HepG2 (cell line): Measurements from ENCODE around the gene RSF1. TPM values are rescaled to one million over a fixed set of nuclear protein-coding genes. Genes with fewer than 3 reads are reported as not detected.
A peak's percentile ranks its signal among the peaks of the same experiment; 100 is the strongest.

Experiments
- ATAC-seq: fragments of 200-7000 bp; cut with Tn5 transposase; 3 replicates; pipeline ENCODE4 v1.9.1; 2020; ENCODE audit warnings: mild to moderate bottlenecking, moderate library complexity
- BruUV-seq: library from RNA; stranded (reverse); fragments of 400-500 nt; replicated peaks from 2 replicates; lab custom pipeline; 2021; lab: Mats Ljungman, UMichigan
- CTCF ChIA-PET: fragments of 300-600 bp; formaldehyde crosslinking; extraction: SDS; loops from one replicate; lab custom pipeline; 2021; ENCODE audit warnings: low total read pairs, inconsistent platforms, low intra/inter-chr PET ratio; lab: Yijun Ruan, JAX
- POLR2A ChIA-PET: fragments of 350-600 bp; sonication (Branson Sonifier 250); formaldehyde crosslinking; loops from one replicate; lab custom pipeline; 2020; ENCODE audit warnings: antibody characterized with exemption, inconsistent platforms; lab: Yijun Ruan, JAX
- DNase-seq: peaks from one replicate; pipeline ENCODE4 v3.0.0-alpha.2; 2015; ENCODE audit warnings: low spot score
- FAIRE-seq: peaks from 3 replicates; lab custom pipeline; 2011; peaks lifted over from hg19 to GRCh38; lab: Jason Lieb, UNC
- H2AFZ ChIP-seq: one replicate; pipeline ENCODE4 v1.6.1; 2011; ENCODE audit warnings: low read length, inconsistent platforms
- H3K27ac ChIP-seq: fragments of 300-600 bp; 3 replicates; pipeline ENCODE4 v1.8.0; 2011; ENCODE audit warnings: mixed run types, mild to moderate bottlenecking, mixed read lengths, low read length, inconsistent platforms; ENCODE audit not compliant: insufficient read depth; ENCODE audit errors: extremely low read length
- H3K27me3 ChIP-seq, 2 experiments: fragments of 200-600 bp in 1 of 2; 2 replicates in 1 of 2; 3 replicates in 1 of 2; pipeline versions ENCODE4 v1.6.0 to v1.8.0; 2011; ENCODE audit warnings: low read length in 2 of 2, mild to moderate bottlenecking in 2 of 2, moderate library complexity in 2 of 2, inconsistent platforms in 1 of 2; ENCODE audit not compliant: insufficient read depth in 2 of 2, control insufficient read depth in 1 of 2
- H3K36me3 ChIP-seq, 2 experiments: fragments of 200-600 bp in 1 of 2; replicated peaks in 1 of 2; 2 replicates in 1 of 2; 3 replicates in 1 of 2; pipeline versions ENCODE4 v1.5.1 to v1.8.0; 2011; ENCODE audit warnings: low read length in 2 of 2, inconsistent platforms in 1 of 2; ENCODE audit not compliant: insufficient read depth in 2 of 2, control insufficient read depth in 1 of 2
- H3K4me1 ChIP-seq: 2 replicates; pipeline ENCODE4 v1.5.1; 2012; ENCODE audit warnings: low read length, inconsistent platforms; ENCODE audit not compliant: insufficient read depth
- H3K4me2 ChIP-seq: 2 replicates; pipeline ENCODE4 v1.6.0; 2011; ENCODE audit warnings: low read depth, low read length, inconsistent platforms
- H3K4me3 ChIP-seq, 3 experiments: fragments of 200-600 bp in 1 of 3; sonication (generic), shearing (Covaris generic) in 1 of 3; replicated peaks in 1 of 3; 2 replicates each; pipeline ENCODE4 v1.5.1; 2011 to 2016; ENCODE audit warnings: low read length in 3 of 3, inconsistent platforms in 2 of 3, low read depth in 2 of 3, mild to moderate bottlenecking in 2 of 3, control low read depth in 1 of 3, mixed read lengths in 1 of 3; ENCODE audit not compliant: insufficient read depth in 1 of 3
- H3K79me2 ChIP-seq: one replicate; pipeline ENCODE4 v1.6.1; 2011; ENCODE audit warnings: low read length, inconsistent platforms; ENCODE audit not compliant: insufficient read depth
- H3K9ac ChIP-seq: 2 replicates; pipeline ENCODE4 v1.6.0; 2011; ENCODE audit warnings: mild to moderate bottlenecking, low read depth, low read length, inconsistent platforms; ENCODE audit not compliant: insufficient read depth
- H3K9me3 ChIP-seq: 2 replicates; pipeline ENCODE4 v1.5.1; 2012; ENCODE audit warnings: mild to moderate bottlenecking, low read length
- H4K20me1 ChIP-seq: 2 replicates; pipeline ENCODE4 v1.6.0; 2011; ENCODE audit warnings: inconsistent platforms, mild to moderate bottlenecking, low read length, moderate library complexity; ENCODE audit not compliant: insufficient read depth
- ATF7 ChIP-seq, 2 experiments: fragments of 450-650 bp in 1 of 2; sonication (generic) in 1 of 2; formaldehyde crosslinking in 1 of 2; IDR thresholded peaks; 2 replicates each; pipeline versions ENCODE4 v1.4.0 to v1.6.1; 2016 to 2020; ENCODE audit warnings: antibody characterized with exemption in 1 of 2, mild to moderate bottlenecking in 1 of 2, missing genetic modification reagents in 1 of 2
- KLF11 ChIP-seq: IDR thresholded peaks from 2 replicates; pipeline ENCODE4 v1.6.1; 2016; ENCODE audit warnings: missing compliant biosample characterization
- KLF9 ChIP-seq: IDR thresholded peaks from 2 replicates; pipeline ENCODE4 v1.6.1; 2016; ENCODE audit warnings: low read depth
- PRPF4 ChIP-seq: fragments of 200-400 bp; formaldehyde crosslinking; IDR thresholded peaks from 2 replicates; pipeline ENCODE4 v1.6.1; 2016; ENCODE audit warnings: low read length, low read depth; ENCODE audit not compliant: poor library complexity, severe bottlenecking
- ZBTB21 ChIP-seq: sonication (generic); formaldehyde crosslinking; IDR thresholded peaks from 2 replicates; pipeline ENCODE4 v1.4.0; 2020; ENCODE audit warnings: missing genetic modification reagents
- ZIK1 ChIP-seq: sonication (generic); formaldehyde crosslinking; IDR thresholded peaks from 2 replicates; pipeline ENCODE4 v1.5.0; 2020; ENCODE audit warnings: mild to moderate bottlenecking, low read depth, missing genetic modification reagents, borderline replicate concordance
- ZNF598 ChIP-seq: sonication (generic); formaldehyde crosslinking; IDR thresholded peaks from 2 replicates; pipeline ENCODE4 v1.5.1; 2020; ENCODE audit warnings: mild to moderate bottlenecking, missing genetic modification reagents, borderline replicate concordance
- in situ Hi-C: cut with HindIII; loops from 2 replicates; pipeline ENCODE4 v1.10.0; 2017; ENCODE audit warnings: low pct_unique_long_range_greater_than_20kb; ENCODE audit not compliant: extremely low pct_ligation_motif_present
- intact Hi-C: fragments of 100-400 bp; cut with micrococcal nuclease; formaldehyde crosslinking; loops from one replicate; pipeline ENCODE4 v1.10.0; 2022; ENCODE audit not compliant: unreplicated experiment
- polyA plus RNA-seq, 8 experiments: library from polyadenylated mRNA; depleted of rRNA in 3 of 8; stranded (reverse) in 7 of 8; unstranded in 1 of 8; fragments of >200 nt; fragmentation: Illumina TruSeq in 4 of 8; extraction: Trizol in 4 of 8; gene quantifications; 2 replicates each; pipeline versions ENCODE4 v1.2.1 to v1.2.3, GENCODE V29; 2011 to 2016; ENCODE audit warnings: low read depth in 4 of 8, missing spikeins in 1 of 8, mixed read lengths in 1 of 8; ENCODE audit not compliant: insufficient read depth in 1 of 8
- small RNA-seq, 3 experiments: library from RNA; depleted of rRNA; stranded (forward); fragments of <200 nt; gene quantifications; one replicate each; pipeline ENCODE3, GENCODE V24; 2012; ENCODE audit warnings: low read depth in 2 of 3, low replicate concordance in 1 of 3; ENCODE audit not compliant: insufficient read length in 3 of 3, insufficient read depth in 2 of 3
- total RNA-seq, 5 experiments: library from RNA; depleted of rRNA; stranded (reverse); fragments of >200 nt; fragmentation: Illumina TruSeq; extraction: Trizol; gene quantifications; 2 replicates each; pipeline ENCODE4 v1.2.3, GENCODE V29; 2016; ENCODE audit warnings: low read depth in 1 of 5
- TF ChIP-seq, protein P1 (sequence below): sonication (generic); formaldehyde crosslinking; IDR thresholded peaks from 2 replicates; pipeline ENCODE4 v1.4.0; 2020; ENCODE audit warnings: low read depth, mild to moderate bottlenecking, missing genetic modification reagents

The RSF1 gene
- total and polyA plus RNA-seq, 2 of the 13 experiments (the other 11 are each of a cell fraction or from before 2014, with no cell fraction given): 15.5 to 33.1 TPM

DNA sequence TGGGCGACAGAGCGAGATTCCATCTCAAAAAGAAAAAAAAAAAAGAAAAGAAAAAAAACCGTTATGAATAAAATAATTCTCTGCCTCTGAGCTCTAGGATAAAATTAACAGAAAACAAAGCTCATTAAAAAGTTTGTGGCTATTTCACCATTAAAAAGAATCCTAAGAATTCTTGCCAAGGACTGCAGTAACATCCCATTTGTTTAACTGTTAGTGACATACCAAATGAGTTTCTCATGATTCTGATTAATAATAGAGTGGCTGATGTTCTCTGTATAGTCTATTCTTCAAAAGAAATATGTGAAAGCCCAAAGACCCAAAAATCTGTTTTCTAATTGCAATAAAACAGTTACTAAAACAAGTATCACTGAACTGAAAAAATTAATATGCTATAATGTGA is 202.6 kb downstream of the RSF1 start (continued):
- TF ChIP-seq ZNF598 (no peak), PRPF4 (no peak)

DNA sequence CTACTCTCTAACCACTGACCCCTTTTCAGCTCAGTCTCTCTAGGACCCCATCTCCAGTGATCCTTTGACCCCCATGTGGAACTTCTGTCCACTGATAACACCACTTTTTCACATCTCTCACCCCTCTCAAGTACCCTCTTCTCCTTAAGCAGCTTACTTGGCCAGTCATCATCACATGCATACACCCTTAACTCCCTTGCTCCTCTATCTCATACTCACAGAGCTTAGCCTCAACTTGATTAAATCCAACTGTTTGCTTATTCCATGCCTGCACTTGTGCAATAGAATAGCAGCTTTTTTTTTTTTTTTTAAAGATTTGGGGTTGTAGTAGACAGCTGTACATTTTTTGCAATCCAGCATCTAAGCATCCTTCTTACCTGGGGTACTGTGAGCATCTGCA is 208.6 kb downstream of the RSF1 start:
- Histone ChIP-seq H2AFZ (no peak overlapping the region), H4K20me1 (no peaks in the 10 kb centered on the region), H3K79me2 (no peaks in the 10 kb centered on the region), H3K4me1 (no peaks in the 10 kb centered on the region), H3K4me3 (no peak overlapping the region), H3K27me3 (no peaks in the 10 kb centered on the region), H3K4me2 (no peak overlapping the region)
- CTCF ChIA-PET: no interaction called here
- no TSS peak for BruUV-seq
- DNase-seq (no peak), ATAC-seq (peak; percentile 29; the same call in 1 of the 3 replicates)
- POLR2A ChIA-PET: interaction anchor here (0.6 kb wide), 1 partner anchor 1285 kb away, joined by 3 read pairs; no protein-coding TSS in a partner anchor
- TF ChIP-seq KLF11 (CRISPR knock-in tag) (no peak), ZBTB21 (CRISPR knock-in tag) (no peak), KLF9 (CRISPR knock-in tag) (no peak), ATF7 (IDR thresholded peaks at IDR 0.05) (no peak), ATF7 (CRISPR knock-in tag; IDR thresholded peaks at IDR 0.05) (no peak), ZIK1 (CRISPR knock-in tag) (no peak)
- TF ChIP-seq, protein P1, sequence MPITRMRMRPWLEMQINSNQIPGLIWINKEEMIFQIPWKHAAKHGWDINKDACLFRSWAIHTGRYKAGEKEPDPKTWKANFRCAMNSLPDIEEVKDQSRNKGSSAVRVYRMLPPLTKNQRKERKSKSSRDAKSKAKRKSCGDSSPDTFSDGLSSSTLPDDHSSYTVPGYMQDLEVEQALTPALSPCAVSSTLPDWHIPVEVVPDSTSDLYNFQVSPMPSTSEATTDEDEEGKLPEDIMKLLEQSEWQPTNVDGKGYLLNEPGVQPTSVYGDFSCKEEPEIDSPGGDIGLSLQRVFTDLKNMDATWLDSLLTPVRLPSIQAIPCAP: no peak
- TF ChIP-seq, all 625 proteins: peak for 0
- no peaks in the 10 kb centered on the region for H3K9me3 ChIP-seq
- peaks cover 6 to 59% of the 10 kb centered on the region in 2 experiments for H3K36me3 ChIP-seq
- H3K27ac ChIP-seq: no peak overlapping the region
- intact Hi-C loops (no loop called here), in situ Hi-C loops (no loop called here)
- no peak for FAIRE-seq
- H3K9ac ChIP-seq: no peak overlapping the region

Small RNA genes lying within 50 kb of the gene (small RNA-seq; reads per million reads assigned to genes)
- gene RF00019: 0 reads per million in 3 experiments

Other genes starting within 250 kb of the RSF1 start
- gene AQP11, start 230.8 kb downstream of the RSF1 start, total RNA-seq (2016; rRNA removed; fragmentation: Illumina TruSeq; extraction: Trizol): 8.5 and 15.3 TPM in 2 replicates
- 10.4 and 12.2 TPM in 2 replicates for gene AQP11, start 230.8 kb downstream of the RSF1 start, polyA plus RNA-seq (2011; rRNA removed)
- 219 and 267 TPM in 2 replicates for gene CLNS1A, start 182.9 kb downstream of the RSF1 start, total RNA-seq (2016; rRNA removed; fragmentation: Illumina TruSeq; extraction: Trizol)
- gene CLNS1A, start 182.9 kb downstream of the RSF1 start, polyA plus RNA-seq (2011; rRNA removed): 130 and 158 TPM in 2 replicates
- 35.6 and 49.5 TPM in 2 replicates for gene AAMDC, start 422 bp upstream of the RSF1 start, total RNA-seq (2016; rRNA removed; fragmentation: Illumina TruSeq; extraction: Trizol)
- gene AAMDC, start 422 bp upstream of the RSF1 start, polyA plus RNA-seq (2011; rRNA removed): 16.7 and 18.1 TPM in 2 replicates
- gene INTS4, start 173.9 kb upstream of the RSF1 start, total RNA-seq (2016; rRNA removed; fragmentation: Illumina TruSeq; extraction: Trizol): 29.6 and 37.3 TPM in 2 replicates
- gene INTS4, start 173.9 kb upstream of the RSF1 start, polyA plus RNA-seq (2011; rRNA removed): 44.8 and 59.2 TPM in 2 replicates
- gene KCTD14, start 202.6 kb upstream of the RSF1 start, total RNA-seq (2016; rRNA removed; fragmentation: Illumina TruSeq; extraction: Trizol): 10.3 and 15.3 TPM in 2 replicates
- 12.6 and 15.6 TPM in 2 replicates for gene KCTD14, start 202.6 kb upstream of the RSF1 start, polyA plus RNA-seq (2011; rRNA removed)
- 0.13 TPM in 1 of 2 replicates, not detected in the other for gene THRSP, start 243.1 kb upstream of the RSF1 start, total RNA-seq (2016; rRNA removed; fragmentation: Illumina TruSeq; extraction: Trizol)
- 0.48 and 0.58 TPM in 2 replicates for gene THRSP, start 243.1 kb upstream of the RSF1 start, polyA plus RNA-seq (2011; rRNA removed)